Measurements from ENCODE around the gene WDR6.

Gene WDR6

GRCh38 chr3:49007068-49007770 is at the start of gene WDR6:
WDR6 (plus strand) TSS chr3:49007391; CDS start chr3:49007432, 41 bp downstream.
- peak; percentile 93 for DNase-seq (ENCODE audit: low read depth)

- no peak for DNase-seq (ENCODE audit: low read depth)
Measured at GRCh38 chr3:48960841-48961413, 46.3 kb upstream of the WDR6 start.

GRCh38 chr3:48962340-48962739 is 44.9 kb upstream of the WDR6 start:
- no peak for DNase-seq (ENCODE audit: low read depth)

- no peak for DNase-seq (ENCODE audit: low read depth)
Measured at GRCh38 chr3:48962939-48963338, 44.3 kb upstream of the WDR6 start.

GRCh38 chr3:48963591-48963990 is 43.6 kb upstream of the WDR6 start:
- no peak for DNase-seq (ENCODE audit: low read depth)

GRCh38 chr3:48966367-48966766 is 40.8 kb upstream of the WDR6 start:
- no peak for DNase-seq (ENCODE audit: low read depth)

GRCh38 chr3:48966876-48967361 is 40.3 kb upstream of the WDR6 start:
- DNase-seq (ENCODE audit: low read depth): no peak

GRCh38 chr3:48970586-48970985 is 36.6 kb upstream of the WDR6 start:
- DNase-seq (ENCODE audit: low read depth): no peak

GRCh38 chr3:48974076-48974864 is 32.9 kb upstream of the WDR6 start:
- no peak for DNase-seq (ENCODE audit: low read depth)

- DNase-seq (ENCODE audit: low read depth): no peak
Measured at GRCh38 chr3:48979451-48979850, 27.7 kb upstream of the WDR6 start.

GRCh38 chr3:48980295-48980694 is 26.9 kb upstream of the WDR6 start:
- DNase-seq (ENCODE audit: low read depth): no peak

- DNase-seq (ENCODE audit: low read depth): no peak
Measured at GRCh38 chr3:48982016-48982415, 25.2 kb upstream of the WDR6 start.

- DNase-seq (ENCODE audit: low read depth): no peak
Measured at GRCh38 chr3:48982686-48983085, 24.5 kb upstream of the WDR6 start.

- DNase-seq (ENCODE audit: low read depth): no peak
Measured at GRCh38 chr3:48983096-48983495, 24.1 kb upstream of the WDR6 start.

GRCh38 chr3:48984663-48985062 is 22.5 kb upstream of the WDR6 start:
- DNase-seq (ENCODE audit: low read depth): no peak

GRCh38 chr3:48985831-48986376 is 21.3 kb upstream of the WDR6 start:
- no peak for DNase-seq (ENCODE audit: low read depth)

GRCh38 chr3:48989126-48989795 is 17.9 kb upstream of the WDR6 start:
- DNase-seq (ENCODE audit: low read depth): no peak

GRCh38 chr3:48989796-48990635 is 17.2 kb upstream of the WDR6 start, which contains the start of gene P4HTM:
P4HTM (plus strand) TSS chr3:48990241; CDS start chr3:48990257, 16 bp downstream.
- peak; percentile 69 for DNase-seq (ENCODE audit: low read depth)

- no peak for DNase-seq (ENCODE audit: low read depth)
Measured at GRCh38 chr3:48990636-48991469, 16.3 kb upstream of the WDR6 start.
